GM19468 (cell line): ENCODE results near the gene MMP11.
A peak's percentile ranks its signal among the peaks of the same experiment; 100 is the strongest.

Source experiments
- ATAC-seq: cut with Tn5 transposase; IDR thresholded peaks from one replicate; pipeline ENCODE4 v1.9.1; 2021; ENCODE audit warnings: mild to moderate bottlenecking, moderate library complexity, moderate number of reproducible peaks; ENCODE audit not compliant: unreplicated experiment; ENCODE audit errors: extremely low read depth

The MMP11 gene

GRCh38 chr22:23800297-23801237 is 27.9 kb downstream of the MMP11 start:
- peak; percentile 42 for ATAC-seq

- ATAC-seq: no peak
Measured at GRCh38 chr22:23801238-23801821, 28.7 kb downstream of the MMP11 start.

- ATAC-seq: no peak
Measured at GRCh38 chr22:23801886-23802377, 29.3 kb downstream of the MMP11 start.

- ATAC-seq: no peak
Measured at GRCh38 chr22:23803001-23803819, 30.6 kb downstream of the MMP11 start.

- ATAC-seq: no peak
Measured at GRCh38 chr22:23804781-23805291, 32.2 kb downstream of the MMP11 start.

GRCh38 chr22:23806837-23807236 is 34.2 kb downstream of the MMP11 start:
- no peak for ATAC-seq

- ATAC-seq: no peak
Measured at GRCh38 chr22:23812378-23812777, 39.7 kb downstream of the MMP11 start.

GRCh38 chr22:23815541-23816155 is 43.0 kb downstream of the MMP11 start:
- ATAC-seq: no peak

GRCh38 chr22:23816156-23816976 is 43.7 kb downstream of the MMP11 start:
- ATAC-seq: no peak

- no peak for ATAC-seq
Measured at GRCh38 chr22:23817146-23817545, 44.5 kb downstream of the MMP11 start.

- no peak for ATAC-seq
Measured at GRCh38 chr22:23818541-23818940, 45.9 kb downstream of the MMP11 start.

- ATAC-seq: no peak
Measured at GRCh38 chr22:23820748-23821211, 48.1 kb downstream of the MMP11 start.

GRCh38 chr22:23822101-23822671 is 49.5 kb downstream of the MMP11 start:
- no peak for ATAC-seq

- ATAC-seq: no peak
Measured at GRCh38 chr22:23823331-23823791, 50.7 kb downstream of the MMP11 start.

- ATAC-seq: no peak
Measured at GRCh38 chr22:23824476-23825245, 52.0 kb downstream of the MMP11 start.

GRCh38 chr22:23825246-23825905 is 52.7 kb downstream of the MMP11 start:
- no peak for ATAC-seq
